CD4-positive, alpha-beta T cell treated with Interleukin-1 beta for 1 hour (primary cell): ENCODE data around the gene OPHN1.

Source experiments
- DNase-seq, 2 donors: peaks; one replicate each; pipeline ENCODE4 v3.0.0-alpha.2; 2020 to 2022

OPHN1 gene

GRCh38 chrX:68048774-68049173 is 384.5 kb downstream of the OPHN1 start:
- DNase-seq = no peak

- DNase-seq = no peak
These were observed 388.2 kb downstream of the OPHN1 start for GRCh38 chrX:68045008-68045577.

- no peak for DNase-seq
These were observed 389.4 kb downstream of the OPHN1 start for GRCh38 chrX:68043713-68044438.

- no peak for DNase-seq
These were observed 392.2 kb downstream of the OPHN1 start for GRCh38 chrX:68041110-68041509.

- DNase-seq = no peak
These were observed 414.8 kb downstream of the OPHN1 start for GRCh38 chrX:68018248-68019203.

DNA sequence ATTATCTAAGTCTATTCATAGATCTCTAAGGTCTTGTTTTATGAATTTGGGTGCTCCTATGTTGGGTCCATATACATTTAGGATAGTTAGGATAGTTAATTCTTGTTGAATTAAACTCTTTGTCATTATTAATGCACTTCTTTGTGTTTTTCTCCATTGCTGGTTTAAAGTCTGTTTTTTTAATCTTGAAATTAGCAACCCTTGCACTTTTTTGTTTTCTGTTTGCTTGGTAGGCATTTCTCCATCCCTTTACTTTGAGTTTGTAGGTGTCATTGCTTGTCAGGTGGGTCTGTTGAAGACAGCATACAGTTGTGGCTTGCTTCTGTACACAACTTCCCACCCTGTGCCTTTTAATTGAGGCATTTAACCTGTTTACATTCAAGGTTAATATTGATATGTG is 434.8 kb downstream of the OPHN1 start:
- DNase-seq = no peak
